Measurements from ENCODE around the gene MRPS31. TPM values are rescaled to one million over a fixed set of nuclear protein-coding genes. Genes with fewer than 3 reads are reported as not detected.

MRPS31 gene
- polyA plus RNA-seq (2013, experiment 1 of 2), result 19.2 TPM
- 20.2 TPM for polyA plus RNA-seq (2013, experiment 2 of 2)

DNA sequence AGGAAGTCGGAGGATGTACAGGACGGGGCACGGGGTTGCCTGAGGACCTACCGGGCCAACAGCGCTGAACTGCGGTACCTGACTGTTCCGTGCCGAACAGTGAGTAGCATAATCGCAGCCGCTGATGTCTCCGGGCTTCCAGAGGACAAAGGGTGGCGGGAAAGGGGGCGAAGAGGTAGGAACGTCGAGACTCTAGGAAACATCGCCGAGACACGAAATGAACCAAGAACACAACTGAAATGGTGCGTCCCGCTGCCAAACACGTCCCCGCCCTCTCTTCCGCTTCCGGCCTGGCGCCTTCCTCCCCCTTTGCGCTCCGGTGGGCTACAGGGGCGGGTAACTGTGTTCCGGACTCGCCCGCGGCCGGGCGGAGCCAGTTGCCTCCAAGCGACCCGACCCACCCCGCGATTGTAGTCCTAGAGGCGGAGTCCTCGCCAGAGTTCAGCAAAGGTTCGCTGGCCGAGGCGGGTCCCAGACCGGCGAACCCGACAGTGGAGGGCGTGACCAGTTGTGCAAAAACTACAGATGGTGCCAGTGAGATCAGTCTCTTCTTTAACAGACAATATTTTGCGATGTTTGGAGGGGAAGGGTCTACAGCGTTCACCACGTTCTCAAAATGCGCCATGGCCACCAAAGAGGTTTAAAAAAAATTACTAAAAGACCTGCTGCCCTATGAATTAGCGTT, at the start of gene MRPS31:
TSS of gene MRPS31 (minus strand) at position 257 of the 685 bp plus-strand sequence. CDS start at position 203, 54 bp downstream.
- peak within 1 kb of the TSS; percentile 87 to 95 for H3K4me3 ChIP-seq (ENCODE audit: insufficient read depth in 1 of 2, low read depth in 1 of 2, low read length in 2 of 2)
- H3K9ac ChIP-seq (ENCODE audit: low read length), result peak within 1 kb of the TSS; percentile 96
- no peaks in the 10 kb centered on the region for H3K9me3 ChIP-seq (ENCODE audit: control insufficient read depth, low read length)
- H2BK120ac ChIP-seq (ENCODE audit: low read depth, low read length), result no peak within 1 kb of the TSS
- 1% methylated on average over 48 of the region's 52 CpGs for WGBS
- H2BK15ac ChIP-seq (ENCODE audit: low read depth, poor library complexity, severe bottlenecking), result no peak within 1 kb of the TSS
- peaks cover 0 to 3% of the 10 kb centered on the region in 2 experiments for H3K36me3 ChIP-seq (ENCODE audit: control insufficient read depth in 1 of 2, insufficient read depth in 2 of 2, low read depth in 1 of 2, low read length in 2 of 2)
- peak within 1 kb of the TSS in 1 of 2 experiments; percentile 35 for H3K23ac ChIP-seq (ENCODE audit: low read length in 2 of 2)
- peak within 1 kb of the TSS in 1 of 2 experiments; percentile 17 for H2BK12ac ChIP-seq (ENCODE audit: low read length in 2 of 2)
- H4K91ac ChIP-seq (ENCODE audit: low read length), result peak within 1 kb of the TSS; percentile 75
- no peak within 1 kb of the TSS for H2AK5ac ChIP-seq (ENCODE audit: low read length, severe bottlenecking)
- peaks cover 5% of the 10 kb centered on the region for H3K79me1 ChIP-seq (replicated peaks; ENCODE audit: low read length, poor library complexity, severe bottlenecking)
- peak; percentile 95 for DNase-seq
- peak within 1 kb of the TSS; percentile 75 for H3K27ac ChIP-seq (ENCODE audit: low read length, poor library complexity, severe bottlenecking)
- peak within 1 kb of the TSS; percentile 64 for H3K4me2 ChIP-seq (ENCODE audit: low read length, poor library complexity, severe bottlenecking)
- H3K4ac ChIP-seq (ENCODE audit: low read depth in 1 of 2, low read length in 2 of 2), result peak within 1 kb of the TSS in 1 of 2 experiments; percentile 80
- H2BK5ac ChIP-seq (ENCODE audit: low read depth, low read length, poor library complexity, severe bottlenecking), result no peak within 1 kb of the TSS
- peak within 1 kb of the TSS; percentile 90 for H2AFZ ChIP-seq (ENCODE audit: low read depth, low read length)
- peaks cover 1% of the 10 kb centered on the region for H3K4me1 ChIP-seq (ENCODE audit: control insufficient read depth, insufficient read depth, low read depth, low read length)
- peak within 1 kb of the TSS in 1 of 2 experiments; percentile 77 for H3K14ac ChIP-seq (ENCODE audit: low read length in 2 of 2)
- H4K8ac ChIP-seq (ENCODE audit: low read length), result peak within 1 kb of the TSS; percentile 96
- H3K18ac ChIP-seq (ENCODE audit: low read depth in 1 of 2, low read length in 2 of 2), result peak within 1 kb of the TSS; percentile 81 to 96
- no peaks in the 10 kb centered on the region for H3K27me3 ChIP-seq (ENCODE audit: control insufficient read depth in 1 of 2, insufficient read depth in 1 of 2, low read length in 2 of 2)

DNA sequence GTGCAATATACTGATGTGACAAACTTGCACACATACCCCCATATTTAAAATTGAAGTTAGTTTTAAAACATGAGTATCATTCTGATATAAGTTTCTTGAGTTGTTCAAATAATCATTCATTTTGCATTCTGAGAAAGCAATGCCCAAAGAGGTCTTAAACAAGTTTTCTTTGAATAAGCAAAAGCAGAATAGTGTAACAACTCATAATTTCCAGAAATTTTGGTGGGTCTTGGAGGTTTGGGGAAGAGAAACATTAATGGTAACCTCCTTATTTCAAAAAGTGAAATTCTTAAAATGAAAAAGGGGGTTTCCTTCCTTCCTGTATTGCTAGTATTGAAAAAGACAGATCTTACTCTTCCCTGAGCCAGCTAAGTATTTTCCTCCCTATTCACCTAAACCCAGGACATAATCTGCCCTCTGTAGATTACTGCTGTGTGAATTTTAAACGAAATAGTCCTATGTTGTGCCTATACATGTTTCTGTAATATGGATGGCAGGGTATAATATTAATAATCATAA, 48.9 kb upstream of the MRPS31 start:
- Histone ChIP-seq H3K9me3 (ENCODE audit: control insufficient read depth, low read length) (peaks cover 10% of the 10 kb centered on the region), H3K27ac (ENCODE audit: low read length, poor library complexity, severe bottlenecking) (no peak overlapping the region), H3K4me2 (ENCODE audit: low read length, poor library complexity, severe bottlenecking) (no peak overlapping the region), H2BK5ac (ENCODE audit: low read depth, low read length, poor library complexity, severe bottlenecking) (no peak overlapping the region), H3K4me1 (ENCODE audit: control insufficient read depth, insufficient read depth, low read depth, low read length) (no peaks in the 10 kb centered on the region), H4K91ac (ENCODE audit: low read length) (no peak overlapping the region), H3K4ac (ENCODE audit: low read depth in 1 of 2, low read length in 2 of 2) (no peak overlapping the region), H3K9ac (ENCODE audit: low read length) (no peak overlapping the region), H2BK120ac (ENCODE audit: low read depth, low read length) (no peak overlapping the region), H2BK12ac (ENCODE audit: low read length in 2 of 2) (no peak overlapping the region), H3K27me3 (ENCODE audit: control insufficient read depth in 1 of 2, insufficient read depth in 1 of 2, low read length in 2 of 2) (no peaks in the 10 kb centered on the region), H2BK15ac (ENCODE audit: low read depth, poor library complexity, severe bottlenecking) (no peak overlapping the region), H2AK5ac (ENCODE audit: low read length, severe bottlenecking) (no peak overlapping the region), H2AFZ (ENCODE audit: low read depth, low read length) (no peak overlapping the region), H3K23ac (ENCODE audit: low read length in 2 of 2) (no peak overlapping the region), H3K14ac (ENCODE audit: low read length in 2 of 2) (no peak overlapping the region), H3K79me1 (replicated peaks; ENCODE audit: low read length, poor library complexity, severe bottlenecking) (no peaks in the 10 kb centered on the region), H3K4me3 (ENCODE audit: insufficient read depth in 1 of 2, low read depth in 1 of 2, low read length in 2 of 2) (no peak overlapping the region), H3K36me3 (ENCODE audit: control insufficient read depth in 1 of 2, insufficient read depth in 2 of 2, low read depth in 1 of 2, low read length in 2 of 2) (no peaks in the 10 kb centered on the region), H4K8ac (ENCODE audit: low read length) (no peak overlapping the region), H3K18ac (ENCODE audit: low read depth in 1 of 2, low read length in 2 of 2) (no peak overlapping the region)
- DNase-seq, result no peak
- 89% methylated on average over 1 of the region's 1 CpG for WGBS

DNA sequence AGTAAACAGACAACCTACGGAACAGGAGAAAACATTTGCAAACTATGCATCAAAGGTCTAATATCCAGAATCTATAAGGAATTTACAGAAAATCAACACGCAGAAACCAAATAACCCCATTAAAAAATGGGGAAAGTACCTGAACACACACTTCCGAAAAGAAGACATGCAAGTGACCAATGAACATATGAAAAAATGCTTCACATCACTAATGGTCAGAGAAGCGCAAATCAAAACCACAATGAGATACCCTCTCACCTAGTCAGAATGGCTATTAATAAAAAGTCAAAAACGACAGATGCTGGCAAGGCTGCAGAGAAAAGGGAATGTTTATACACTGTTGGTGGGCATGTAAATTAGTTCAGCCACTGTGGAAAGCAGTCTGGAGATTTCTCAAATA, 47.9 kb upstream of the MRPS31 start:
- H3K4me1 ChIP-seq (ENCODE audit: control insufficient read depth, insufficient read depth, low read depth, low read length), result peaks cover 2% of the 10 kb centered on the region
- H3K18ac ChIP-seq (ENCODE audit: low read depth in 1 of 2, low read length in 2 of 2), result no peak overlapping the region
- H3K4me2 ChIP-seq (ENCODE audit: low read length, poor library complexity, severe bottlenecking), result no peak overlapping the region
- no peak overlapping the region for H3K4me3 ChIP-seq (ENCODE audit: insufficient read depth in 1 of 2, low read depth in 1 of 2, low read length in 2 of 2)
- no peak overlapping the region for H4K91ac ChIP-seq (ENCODE audit: low read length)
- H4K8ac ChIP-seq (ENCODE audit: low read length), result no peak overlapping the region
- no peak overlapping the region for H2AK5ac ChIP-seq (ENCODE audit: low read length, severe bottlenecking)
- H3K4ac ChIP-seq (ENCODE audit: low read depth in 1 of 2, low read length in 2 of 2), result no peak overlapping the region
- no peak overlapping the region for H3K23ac ChIP-seq (ENCODE audit: low read length in 2 of 2)
- H2BK5ac ChIP-seq (ENCODE audit: low read depth, low read length, poor library complexity, severe bottlenecking), result no peak overlapping the region
- no peak overlapping the region for H2BK120ac ChIP-seq (ENCODE audit: low read depth, low read length)
- no peak overlapping the region for H3K14ac ChIP-seq (ENCODE audit: low read length in 2 of 2)
- WGBS, result 89% methylated on average over 3 of the region's 5 CpGs
- H2BK15ac ChIP-seq (ENCODE audit: low read depth, poor library complexity, severe bottlenecking), result no peak overlapping the region
- H3K36me3 ChIP-seq (ENCODE audit: control insufficient read depth in 1 of 2, insufficient read depth in 2 of 2, low read depth in 1 of 2, low read length in 2 of 2), result peaks cover 0 to 2% of the 10 kb centered on the region in 2 experiments
- H3K27me3 ChIP-seq (ENCODE audit: control insufficient read depth in 1 of 2, insufficient read depth in 1 of 2, low read length in 2 of 2), result no peaks in the 10 kb centered on the region
- no peak overlapping the region for H3K27ac ChIP-seq (ENCODE audit: low read length, poor library complexity, severe bottlenecking)
- no peak overlapping the region for H3K9ac ChIP-seq (ENCODE audit: low read length)
- DNase-seq, result no peak
- H2BK12ac ChIP-seq (ENCODE audit: low read length in 2 of 2), result no peak overlapping the region
- H2AFZ ChIP-seq (ENCODE audit: low read depth, low read length), result no peak overlapping the region
- no peaks in the 10 kb centered on the region for H3K79me1 ChIP-seq (replicated peaks; ENCODE audit: low read length, poor library complexity, severe bottlenecking)
- H3K9me3 ChIP-seq (ENCODE audit: control insufficient read depth, low read length), result peaks cover 10% of the 10 kb centered on the region

DNA sequence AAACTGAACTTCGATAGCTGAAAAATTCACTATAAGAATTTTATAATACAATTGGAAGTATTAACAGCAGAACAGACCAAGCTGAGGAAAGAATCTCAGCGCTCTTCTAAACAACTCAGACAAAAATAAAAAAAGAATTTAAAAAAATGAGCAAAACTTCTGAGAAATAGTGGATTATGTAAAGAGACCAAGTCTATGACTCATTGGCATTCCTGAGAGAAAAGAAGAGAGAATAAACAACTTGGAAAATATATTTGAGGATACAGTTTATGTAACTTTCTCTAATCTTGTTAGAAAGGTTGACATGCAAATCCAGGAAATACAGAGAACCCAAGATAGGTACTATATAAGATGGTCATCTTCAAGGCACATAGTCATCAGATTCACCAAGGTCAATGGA, 43.8 kb upstream of the MRPS31 start:
- Histone ChIP-seq H4K91ac (ENCODE audit: low read length) (no peak overlapping the region), H3K18ac (ENCODE audit: low read depth in 1 of 2, low read length in 2 of 2) (no peak overlapping the region), H3K14ac (ENCODE audit: low read length in 2 of 2) (no peak overlapping the region), H3K36me3 (ENCODE audit: control insufficient read depth in 1 of 2, insufficient read depth in 2 of 2, low read depth in 1 of 2, low read length in 2 of 2) (peaks cover 16 to 22% of the 10 kb centered on the region in 2 experiments), H4K8ac (ENCODE audit: low read length) (no peak overlapping the region), H2BK12ac (ENCODE audit: low read length in 2 of 2) (no peak overlapping the region), H3K4ac (ENCODE audit: low read depth in 1 of 2, low read length in 2 of 2) (no peak overlapping the region), H3K4me3 (ENCODE audit: insufficient read depth in 1 of 2, low read depth in 1 of 2, low read length in 2 of 2) (no peak overlapping the region), H2BK15ac (ENCODE audit: low read depth, poor library complexity, severe bottlenecking) (no peak overlapping the region), H3K9ac (ENCODE audit: low read length) (no peak overlapping the region), H3K27ac (ENCODE audit: low read length, poor library complexity, severe bottlenecking) (no peak overlapping the region), H3K79me1 (replicated peaks; ENCODE audit: low read length, poor library complexity, severe bottlenecking) (no peaks in the 10 kb centered on the region), H3K27me3 (ENCODE audit: control insufficient read depth in 1 of 2, insufficient read depth in 1 of 2, low read length in 2 of 2) (no peaks in the 10 kb centered on the region), H3K4me1 (ENCODE audit: control insufficient read depth, insufficient read depth, low read depth, low read length) (peaks cover 7% of the 10 kb centered on the region), H2BK120ac (ENCODE audit: low read depth, low read length) (no peak overlapping the region), H2AK5ac (ENCODE audit: low read length, severe bottlenecking) (no peak overlapping the region), H3K23ac (ENCODE audit: low read length in 2 of 2) (no peak overlapping the region), H2BK5ac (ENCODE audit: low read depth, low read length, poor library complexity, severe bottlenecking) (no peak overlapping the region), H3K4me2 (ENCODE audit: low read length, poor library complexity, severe bottlenecking) (no peak overlapping the region), H3K9me3 (ENCODE audit: control insufficient read depth, low read length) (peaks cover 10% of the 10 kb centered on the region), H2AFZ (ENCODE audit: low read depth, low read length) (no peak overlapping the region)
- peak; percentile 7 for DNase-seq
- WGBS, result no CpG with 5 or more reads among the region's 2 CpGs
